Activated T-cell treated with anti-CD3 and anti-CD28 coated beads, Interleukin-2, amount 50 U/mL, for 72 hours (primary cell): ENCODE measurements around the gene HBZ. TPM values are rescaled to one million over a fixed set of nuclear protein-coding genes. Genes with fewer than 3 reads are reported as not detected.

Experiments
- ATAC-seq, 2 donors: fragments of 150-1000 bp; cut with Tn5 transposase; replicated peaks in 1 of 2; 2 replicates each; pipeline ENCODE4 v1.10.0; 2021; ENCODE audit warnings: moderate library complexity in 2 of 2, mild to moderate bottlenecking in 1 of 2
- DNase-seq, 2 donors: peaks; one replicate each; pipeline ENCODE4 v3.0.0; 2021 to 2022; ENCODE audit warnings: mixed read lengths in 1 of 2
- H3K27ac Mint-ChIP-seq: one replicate; pipeline ENCODE4 v1.8.0; 2022; ENCODE audit warnings: mild to moderate bottlenecking, moderate library complexity, mixed read lengths
- H3K27me3 Mint-ChIP-seq: one replicate; pipeline ENCODE4 v1.8.0; 2022; ENCODE audit warnings: low read depth, mixed read lengths
- H3K36me3 Mint-ChIP-seq, 2 donors: one replicate each; pipeline ENCODE4 v1.8.0; 2022; ENCODE audit warnings: mixed read lengths in 2 of 2, mild to moderate bottlenecking in 1 of 2; ENCODE audit not compliant: insufficient read depth in 2 of 2
- H3K4me1 Mint-ChIP-seq: one replicate; pipeline ENCODE4 v1.8.0; 2022; ENCODE audit warnings: low read depth, mixed read lengths
- H3K4me3 Mint-ChIP-seq, 2 donors: one replicate each; pipeline ENCODE4 v1.8.0; 2022; ENCODE audit warnings: mild to moderate bottlenecking in 2 of 2, mixed read lengths in 2 of 2, moderate library complexity in 2 of 2
- H3K9me3 Mint-ChIP-seq, 2 donors: one replicate each; pipeline ENCODE4 v1.8.0; 2022; ENCODE audit warnings: mixed read lengths in 2 of 2
- total RNA-seq, 2 donors: library from RNA; stranded (reverse); gene quantifications; one replicate each; pipeline ENCODE4 v1.2.3, GENCODE V29; 2022

HBZ gene
- total RNA-seq, 2 donors from 2014 or later, result not detected

DNA sequence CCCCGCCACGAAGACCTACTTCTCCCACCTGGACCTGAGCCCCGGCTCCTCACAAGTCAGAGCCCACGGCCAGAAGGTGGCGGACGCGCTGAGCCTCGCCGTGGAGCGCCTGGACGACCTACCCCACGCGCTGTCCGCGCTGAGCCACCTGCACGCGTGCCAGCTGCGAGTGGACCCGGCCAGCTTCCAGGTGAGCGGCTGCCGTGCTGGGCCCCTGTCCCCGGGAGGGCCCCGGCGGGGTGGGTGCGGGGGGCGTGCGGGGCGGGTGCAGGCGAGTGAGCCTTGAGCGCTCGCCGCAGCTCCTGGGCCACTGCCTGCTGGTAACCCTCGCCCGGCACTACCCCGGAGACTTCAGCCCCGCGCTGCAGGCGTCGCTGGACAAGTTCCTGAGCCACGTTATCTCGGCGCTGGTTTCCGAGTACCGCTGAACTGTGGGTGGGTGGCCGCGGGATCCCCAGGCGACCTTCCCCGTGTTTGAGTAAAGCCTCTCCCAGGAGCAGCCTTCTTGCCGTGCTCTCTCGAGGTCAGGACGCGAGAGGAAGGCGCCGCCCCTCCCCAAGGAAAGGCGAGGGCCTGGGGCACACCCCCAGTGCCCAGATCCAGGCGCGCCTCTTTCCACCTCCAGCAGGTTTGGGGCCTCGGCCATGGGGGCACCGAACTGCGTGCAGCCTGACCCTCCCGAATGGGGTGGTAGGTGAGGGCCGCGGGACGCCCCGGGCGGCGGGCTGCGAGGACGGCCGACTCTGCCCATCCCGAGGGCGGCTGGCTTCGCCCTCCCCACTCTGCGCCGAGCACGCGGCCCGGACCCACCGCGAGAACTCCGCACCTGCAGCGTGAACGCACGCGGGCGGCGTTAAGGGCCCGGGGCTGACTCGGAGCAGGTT lies 28.5 kb downstream of the HBZ start:
- H3K9me3 Mint-ChIP-seq, result no peaks in the 10 kb centered on the region
- no peaks in the 10 kb centered on the region for H3K4me1 Mint-ChIP-seq
- H3K27me3 Mint-ChIP-seq, result peaks cover 22% of the 10 kb centered on the region
- peak overlapping the region; percentile 46 to 72 for H3K4me3 Mint-ChIP-seq
- H3K27ac Mint-ChIP-seq, result no peak overlapping the region
- H3K36me3 Mint-ChIP-seq, result peaks cover 0 to 5% of the 10 kb centered on the region in 2 donors
- peak; percentile 87 to 92 for DNase-seq
- peak; percentile 78 to 84 for ATAC-seq

- H3K27me3 Mint-ChIP-seq, result peaks cover 22% of the 10 kb centered on the region
- H3K27ac Mint-ChIP-seq, result no peak overlapping the region
- H3K4me1 Mint-ChIP-seq, result no peaks in the 10 kb centered on the region
- no peak for DNase-seq
- no peak overlapping the region for H3K4me3 Mint-ChIP-seq
- ATAC-seq, result no peak
- peaks cover 0 to 5% of the 10 kb centered on the region in 2 donors for H3K36me3 Mint-ChIP-seq
- no peaks in the 10 kb centered on the region for H3K9me3 Mint-ChIP-seq
Observed at GRCh38 chr16:181565-182021, 29.1 kb downstream of the HBZ start.

- DNase-seq (no peak), ATAC-seq (no peak)
- Mint-ChIP-seq H3K27me3 (peaks cover 14% of the 10 kb centered on the region), H3K9me3 (no peaks in the 10 kb centered on the region), H3K27ac (no peak overlapping the region), H3K4me1 (no peaks in the 10 kb centered on the region), H3K4me3 (no peak overlapping the region), H3K36me3 (peaks cover 0 to 13% of the 10 kb centered on the region in 2 donors)
Observed at GRCh38 chr16:183005-183404, 30.6 kb downstream of the HBZ start.

- H3K9me3 Mint-ChIP-seq, result no peaks in the 10 kb centered on the region
- H3K27ac Mint-ChIP-seq, result no peak overlapping the region
- H3K4me3 Mint-ChIP-seq, result no peak overlapping the region
- H3K36me3 Mint-ChIP-seq, result peaks cover 3 to 17% of the 10 kb centered on the region in 2 donors
- DNase-seq (no peak), ATAC-seq (no peak)
- H3K4me1 Mint-ChIP-seq, result no peaks in the 10 kb centered on the region
- no peaks in the 10 kb centered on the region for H3K27me3 Mint-ChIP-seq
Observed at GRCh38 chr16:185213-185612, 32.8 kb downstream of the HBZ start.

DNA sequence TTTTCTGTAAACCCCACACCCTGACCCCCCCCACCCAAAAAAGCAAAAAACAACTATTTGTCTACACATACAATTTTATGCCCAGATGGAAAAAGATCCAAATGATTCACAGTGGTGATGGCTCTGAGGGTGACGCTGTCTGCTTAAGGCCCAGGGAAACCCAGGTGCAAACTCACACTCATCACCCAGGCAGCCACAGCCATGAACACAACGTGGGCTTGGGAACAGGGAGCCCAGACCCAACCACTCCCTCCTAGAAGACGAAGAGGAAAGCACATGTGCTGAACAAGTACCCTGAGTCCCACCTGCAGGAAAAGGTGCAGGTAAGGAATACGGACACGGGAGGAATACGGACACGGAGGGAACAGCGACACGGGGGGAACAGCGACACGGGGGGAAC lies 33.2 kb downstream of the HBZ start:
- Mint-ChIP-seq H3K4me1 (no peaks in the 10 kb centered on the region), H3K27me3 (no peaks in the 10 kb centered on the region), H3K36me3 (peaks cover 3 to 17% of the 10 kb centered on the region in 2 donors), H3K4me3 (no peak overlapping the region), H3K27ac (no peak overlapping the region), H3K9me3 (no peaks in the 10 kb centered on the region)
- ATAC-seq (no peak), DNase-seq (no peak)

DNA sequence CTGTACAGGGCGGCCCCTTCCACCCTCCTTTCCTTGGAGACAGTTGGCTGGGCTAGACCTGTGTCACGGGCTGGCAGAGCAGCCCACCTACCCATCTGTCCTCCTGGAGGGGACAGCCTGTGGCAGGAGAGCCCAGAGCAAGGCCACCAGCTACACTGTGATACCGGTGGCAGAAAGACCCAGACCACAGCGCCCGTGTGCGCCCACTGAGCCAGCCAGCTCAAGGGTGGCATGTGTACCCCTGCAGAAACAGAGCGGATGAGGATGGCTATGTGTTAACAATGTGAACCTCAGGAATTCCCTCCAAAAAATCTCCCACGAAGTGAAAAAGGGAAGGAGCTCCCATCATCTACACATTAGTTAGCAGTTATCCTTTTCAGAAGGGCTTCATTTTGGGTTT lies 34.9 kb downstream of the HBZ start:
- no peak for ATAC-seq
- Mint-ChIP-seq H3K36me3 (peaks cover 3 to 21% of the 10 kb centered on the region in 2 donors), H3K9me3 (no peaks in the 10 kb centered on the region)

DNA sequence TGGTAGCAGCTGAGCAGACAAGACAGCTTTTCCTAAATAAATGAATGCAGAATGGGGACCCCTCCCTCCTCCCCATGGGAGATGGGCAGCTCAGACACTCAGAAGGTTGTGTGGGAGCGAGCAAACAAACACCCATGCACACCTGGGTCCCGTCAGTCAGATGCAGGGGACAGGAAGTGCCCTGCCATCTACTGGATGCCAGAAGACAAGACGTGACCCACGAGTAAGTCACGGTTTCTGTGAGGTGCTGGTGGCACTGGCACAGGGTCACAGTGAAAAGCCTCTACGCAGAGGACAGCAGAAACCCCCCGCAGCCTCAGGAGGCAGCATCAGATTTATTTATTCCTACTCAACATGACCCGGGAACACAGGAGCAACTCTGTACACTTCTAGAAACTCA lies 36.2 kb downstream of the HBZ start:
- Mint-ChIP-seq H3K27ac (peak overlapping the region; percentile 60), H3K4me1 (no peaks in the 10 kb centered on the region), H3K4me3 (no peak overlapping the region), H3K27me3 (no peaks in the 10 kb centered on the region), H3K36me3 (peaks cover 3 to 29% of the 10 kb centered on the region in 2 donors), H3K9me3 (no peaks in the 10 kb centered on the region)
- ATAC-seq (peak; percentile 60 to 78), DNase-seq (peak; percentile 27 to 28)

More for the DNA sequence above, 34.9 kb downstream of the HBZ start:
- H3K4me1 Mint-ChIP-seq, result no peaks in the 10 kb centered on the region
- H3K4me3 Mint-ChIP-seq, result no peak overlapping the region
- no peak overlapping the region for H3K27ac Mint-ChIP-seq
- no peaks in the 10 kb centered on the region for H3K27me3 Mint-ChIP-seq
- no peak for DNase-seq

DNA sequence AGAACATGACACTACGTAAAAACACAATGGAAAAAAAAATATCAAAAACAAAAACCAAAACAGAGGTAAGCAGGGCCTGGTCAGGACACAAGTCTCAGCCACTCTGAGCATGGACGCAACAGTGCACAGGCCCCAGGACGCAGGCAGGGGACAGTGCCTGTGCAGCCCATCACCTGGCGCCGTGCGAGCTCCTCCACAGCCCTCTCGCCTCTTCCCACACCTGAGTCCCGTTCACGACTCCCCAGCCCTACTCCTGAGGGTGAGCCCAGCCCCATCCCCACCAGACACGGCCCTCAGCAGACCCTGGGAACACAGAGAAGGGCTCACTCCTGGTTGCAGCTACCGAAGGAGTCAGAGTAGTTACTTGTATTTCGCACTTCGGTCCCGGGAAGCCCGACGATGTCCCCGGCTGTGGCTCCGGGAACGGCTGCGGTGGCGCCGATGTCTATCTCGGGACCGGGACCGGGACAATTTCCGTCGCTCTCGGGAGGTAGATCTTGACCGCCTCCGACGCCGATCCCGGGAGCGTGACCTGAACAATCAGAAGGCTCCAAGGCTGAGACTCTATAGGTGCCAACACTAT lies 37.3 kb downstream of the HBZ start:
- Mint-ChIP-seq H3K4me1 (no peaks in the 10 kb centered on the region), H3K27me3 (no peaks in the 10 kb centered on the region), H3K27ac (no peak overlapping the region), H3K4me3 (no peak overlapping the region), H3K9me3 (no peaks in the 10 kb centered on the region), H3K36me3 (peaks cover 3 to 29% of the 10 kb centered on the region in 2 donors)
- no peak for ATAC-seq
- no peak for DNase-seq

DNA sequence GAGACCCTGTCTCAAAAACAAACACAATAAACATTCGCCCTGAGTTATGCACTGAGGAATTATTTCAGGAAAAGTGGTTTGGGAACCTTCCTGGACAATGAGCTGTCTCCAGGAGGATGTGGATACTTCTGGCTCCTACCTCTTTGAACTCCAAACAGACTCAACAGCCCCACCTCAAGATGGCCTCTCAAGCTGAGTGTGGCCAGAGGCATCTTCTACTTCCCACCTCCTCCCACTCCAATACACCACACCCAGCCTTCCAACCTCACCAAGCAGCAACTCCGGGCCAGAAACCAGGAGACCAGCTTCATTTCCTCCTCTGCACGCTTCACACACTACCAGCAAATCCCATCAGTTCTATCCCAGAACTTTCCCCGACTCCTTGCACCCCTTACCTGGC lies 39.4 kb downstream of the HBZ start:
- DNase-seq (no peak), ATAC-seq (no peak)
- peak overlapping the region; percentile 10 for H3K27ac Mint-ChIP-seq
- H3K4me1 Mint-ChIP-seq, result no peaks in the 10 kb centered on the region
- no peaks in the 10 kb centered on the region for H3K9me3 Mint-ChIP-seq
- H3K27me3 Mint-ChIP-seq, result no peaks in the 10 kb centered on the region
- peaks cover 3 to 24% of the 10 kb centered on the region in 2 donors for H3K36me3 Mint-ChIP-seq
- no peak overlapping the region for H3K4me3 Mint-ChIP-seq

- H3K4me1 Mint-ChIP-seq, result no peaks in the 10 kb centered on the region
- no peak overlapping the region for H3K27ac Mint-ChIP-seq
Observed at GRCh38 chr16:192686-193085, 40.2 kb downstream of the HBZ start.

GRCh38 chr16:193441-193840 lies 41.0 kb downstream of the HBZ start:
- Mint-ChIP-seq H3K36me3 (peaks cover 3 to 19% of the 10 kb centered on the region in 2 donors), H3K27me3 (no peaks in the 10 kb centered on the region), H3K27ac (no peak overlapping the region), H3K4me3 (no peak overlapping the region), H3K9me3 (no peaks in the 10 kb centered on the region), H3K4me1 (no peaks in the 10 kb centered on the region)
- no peak for ATAC-seq
- no peak for DNase-seq

More at GRCh38 chr16:192686-193085, 40.2 kb downstream of the HBZ start:
- ATAC-seq (no peak), DNase-seq (no peak)
- no peak overlapping the region for H3K4me3 Mint-ChIP-seq
- no peaks in the 10 kb centered on the region for H3K27me3 Mint-ChIP-seq
- H3K9me3 Mint-ChIP-seq, result no peaks in the 10 kb centered on the region
- peaks cover 3 to 20% of the 10 kb centered on the region in 2 donors for H3K36me3 Mint-ChIP-seq

GRCh38 chr16:194516-194915 lies 42.1 kb downstream of the HBZ start:
- ATAC-seq (no peak), DNase-seq (no peak)
- Mint-ChIP-seq H3K4me3 (no peak overlapping the region), H3K27me3 (no peaks in the 10 kb centered on the region), H3K27ac (no peak overlapping the region), H3K36me3 (peaks cover 0 to 15% of the 10 kb centered on the region in 2 donors), H3K9me3 (no peaks in the 10 kb centered on the region), H3K4me1 (no peaks in the 10 kb centered on the region)

GRCh38 chr16:200388-200787 lies 47.9 kb downstream of the HBZ start:
- Mint-ChIP-seq H3K27me3 (no peaks in the 10 kb centered on the region), H3K36me3 (peaks cover 4 to 13% of the 10 kb centered on the region in 2 donors), H3K27ac (no peak overlapping the region), H3K9me3 (no peaks in the 10 kb centered on the region), H3K4me3 (no peak overlapping the region), H3K4me1 (no peaks in the 10 kb centered on the region)
- no peak for ATAC-seq
- no peak for DNase-seq
